ENCODE results near the gene FAF1.

Gene FAF1

DNA sequence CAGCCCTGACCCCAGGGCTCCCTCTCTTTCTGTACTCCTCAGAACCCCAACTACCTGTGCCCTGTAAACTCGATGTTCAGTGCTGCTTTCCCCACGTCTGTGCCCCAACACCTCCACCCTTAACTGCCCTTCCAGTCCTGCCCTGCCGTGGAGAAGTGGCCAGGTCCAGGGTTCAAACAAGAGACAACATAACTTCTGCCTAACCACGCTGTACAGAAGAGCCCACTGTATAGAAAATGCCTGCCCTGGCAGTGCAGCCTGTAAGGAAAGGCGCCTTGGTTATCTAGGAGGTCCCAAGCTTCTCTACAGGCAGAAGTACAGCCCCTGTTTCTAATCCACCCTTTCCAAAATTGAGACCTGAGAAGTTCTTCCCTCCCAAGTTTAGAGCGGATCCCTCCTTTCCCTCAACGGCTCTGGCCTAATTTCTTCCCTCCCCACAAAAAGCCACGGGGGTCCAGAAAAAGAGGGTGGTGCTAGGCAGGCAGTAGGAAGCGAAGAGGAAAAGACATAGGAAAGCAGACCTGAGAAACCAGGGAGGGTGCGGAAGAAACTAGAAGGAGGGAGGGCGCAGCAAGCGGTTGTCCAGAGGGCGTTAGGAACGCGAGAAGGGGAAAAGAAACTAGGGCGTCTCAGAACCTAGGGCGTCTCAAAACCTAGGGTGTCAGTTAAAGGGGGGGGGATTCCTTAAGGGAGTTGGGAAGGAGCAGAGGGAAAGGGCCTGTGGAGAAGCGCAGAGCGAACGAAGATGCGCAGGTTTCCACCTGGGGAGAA lies 540.0 kb downstream of the FAF1 start:
- DNase-seq (ENCODE audit: low read depth in 1 of 2, low spot score in 1 of 2): no peak

DNA sequence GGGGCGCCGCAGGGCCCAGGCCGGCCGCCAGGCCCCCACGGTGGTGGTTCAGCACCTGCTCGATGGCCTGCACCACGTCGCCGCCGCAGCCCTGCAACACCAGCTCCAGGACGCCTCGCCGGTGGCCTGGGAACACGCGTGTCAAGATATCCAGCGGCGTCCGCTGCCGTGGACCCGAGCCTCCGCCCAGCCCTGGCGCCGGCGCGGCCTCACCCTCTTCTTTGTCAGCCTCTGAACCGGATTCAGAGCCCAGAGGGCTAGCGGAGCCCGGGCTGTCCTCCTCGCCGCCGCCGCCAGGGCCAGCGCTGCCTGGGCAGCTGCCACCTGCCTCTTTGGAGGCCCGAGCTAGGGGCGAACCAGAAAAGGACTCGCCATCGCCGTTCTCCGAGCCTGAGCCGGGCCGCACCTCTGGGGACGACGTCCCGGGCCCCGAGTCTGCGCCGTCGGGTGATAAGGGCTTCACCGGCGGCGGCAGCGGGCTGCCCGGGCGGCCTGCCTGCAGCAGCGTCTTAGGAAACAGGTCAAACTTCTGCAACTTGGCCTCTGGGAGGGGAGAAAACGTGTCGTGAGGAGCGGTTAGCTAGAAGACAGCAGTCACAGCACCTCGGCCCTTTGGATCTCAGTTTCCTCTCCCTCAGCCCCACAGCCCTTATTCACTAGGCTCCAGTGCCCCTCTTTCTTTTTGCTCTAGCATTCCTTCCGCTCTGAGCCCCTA lies 540.7 kb downstream of the FAF1 start:
- DNase-seq (ENCODE audit: low read depth in 1 of 2, low spot score in 1 of 2): no peak

DNA sequence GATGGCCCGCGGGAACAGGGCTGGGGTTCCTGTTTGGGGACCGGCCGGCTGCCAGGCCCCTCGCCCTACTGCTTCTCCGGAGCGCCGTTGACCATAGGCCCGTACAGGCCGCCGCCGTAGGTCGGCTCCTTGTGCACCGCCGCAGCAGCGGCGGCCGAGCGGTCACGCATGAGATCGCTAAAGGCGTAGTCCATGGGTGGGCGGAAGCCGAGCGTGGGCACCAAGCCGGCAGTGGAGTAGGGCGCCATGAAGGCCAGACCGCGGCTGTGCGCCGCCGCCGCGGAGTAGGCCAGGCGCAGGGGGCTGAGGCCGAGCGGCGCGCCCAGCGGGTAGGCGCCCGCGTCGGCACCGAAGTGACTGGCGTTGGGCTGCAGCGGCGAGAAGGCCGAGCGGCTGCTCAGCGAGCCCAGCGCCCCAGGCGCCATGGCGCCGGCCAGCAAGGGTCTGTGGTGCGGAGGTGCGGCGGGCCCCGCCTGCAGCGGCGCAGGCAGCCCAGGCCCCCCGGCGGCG lies 541.4 kb downstream of the FAF1 start:
- no peak for DNase-seq (ENCODE audit: low read depth in 1 of 2, low spot score in 1 of 2)

DNA sequence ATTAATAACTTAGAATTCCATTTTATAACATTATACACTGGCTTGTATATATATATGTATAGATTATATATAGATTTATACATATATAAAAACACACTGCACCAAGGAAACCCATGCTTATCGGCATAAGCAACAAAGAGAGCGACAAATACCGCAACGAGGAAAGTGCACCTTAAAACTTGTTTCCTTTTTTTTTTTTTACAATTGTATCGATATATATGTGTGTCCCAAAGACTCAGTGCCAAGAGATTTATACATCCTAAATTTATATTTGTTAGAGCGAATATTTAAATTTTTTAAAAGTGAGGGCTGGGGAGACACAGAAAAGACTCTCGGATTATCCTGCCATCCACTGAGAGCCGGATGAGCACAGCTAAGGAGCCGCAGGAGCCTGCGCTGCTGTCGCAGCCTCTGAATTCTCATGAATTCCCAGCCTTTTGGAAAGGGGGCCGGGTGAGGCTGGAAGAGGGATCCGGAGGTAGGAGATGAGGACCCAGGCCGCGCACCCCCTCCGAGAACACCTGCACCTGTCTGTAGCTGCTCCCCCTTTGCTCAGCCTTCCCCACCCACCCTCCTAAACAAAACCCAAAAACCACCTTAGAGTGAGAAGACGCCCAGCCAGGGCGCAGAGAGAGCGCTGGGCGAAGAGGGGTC lies 542.0 kb downstream of the FAF1 start:
- no peak for DNase-seq (ENCODE audit: low read depth in 1 of 2, low spot score in 1 of 2)

DNA sequence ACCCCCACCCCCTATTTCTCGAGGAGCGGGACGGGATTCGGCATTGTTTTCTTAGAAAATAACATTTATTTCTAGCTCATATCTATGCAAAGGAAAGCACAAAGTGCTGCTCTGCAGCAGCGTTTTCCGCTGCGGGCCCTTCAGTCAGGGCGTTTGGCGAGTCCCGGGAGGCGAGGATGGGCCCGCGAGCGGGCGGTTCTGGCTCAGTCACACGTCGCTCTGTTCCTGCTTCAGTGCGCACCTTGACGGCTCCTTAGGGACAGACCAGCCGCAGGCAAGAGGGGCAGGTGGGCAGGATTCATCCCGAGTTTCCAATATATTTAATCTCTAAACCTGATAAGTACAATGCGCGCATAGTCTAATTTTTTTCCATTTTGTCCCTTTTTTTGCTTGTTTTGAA lies 542.6 kb downstream of the FAF1 start:
- DNase-seq (ENCODE audit: low read depth in 1 of 2, low spot score in 1 of 2): no peak

DNA sequence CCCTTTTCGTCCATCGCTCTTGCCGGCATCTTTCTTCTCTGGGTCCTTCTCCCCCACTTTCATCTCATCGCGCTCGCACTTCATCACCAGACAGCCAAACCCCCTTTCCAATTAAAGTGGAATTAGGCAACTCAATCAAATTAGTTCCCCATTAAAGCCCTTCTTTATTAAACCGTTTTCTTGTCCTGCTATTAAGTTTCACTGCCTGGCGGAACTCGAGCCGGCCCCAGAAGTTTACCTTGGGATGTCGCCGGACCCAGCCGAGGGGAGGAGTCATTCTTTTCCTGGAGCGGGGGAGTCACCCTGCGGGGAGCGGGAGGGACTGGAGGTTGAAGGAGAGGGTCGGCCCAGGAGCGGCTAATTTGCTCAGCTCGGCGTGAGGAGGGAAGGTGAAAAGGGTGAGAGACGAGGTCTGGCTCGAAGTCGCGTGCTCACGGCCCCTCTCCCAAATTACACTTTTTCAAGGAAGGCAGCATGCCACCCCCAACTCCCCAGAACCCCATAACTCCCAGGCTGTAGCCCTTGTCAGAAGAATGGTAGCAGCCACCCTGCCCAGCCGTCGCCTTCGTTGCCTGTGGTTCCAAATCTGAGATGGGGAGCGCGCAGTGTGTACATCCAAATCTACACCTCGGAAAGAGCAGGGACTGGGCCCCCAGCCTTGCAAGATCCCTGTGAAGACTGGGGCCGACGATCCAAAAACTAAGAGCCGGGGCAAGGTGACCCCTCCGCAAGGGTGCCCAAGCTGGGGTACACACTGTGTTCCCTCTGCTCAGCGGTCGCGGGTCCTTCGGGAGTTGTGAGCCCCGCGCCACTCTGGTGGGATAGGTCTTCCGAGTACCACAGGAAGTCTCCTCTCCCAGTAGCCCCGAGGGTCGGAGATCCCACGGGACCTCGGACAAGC lies 543.3 kb downstream of the FAF1 start:
- DNase-seq (ENCODE audit: low read depth in 1 of 2, low spot score in 1 of 2): no peak

DNA sequence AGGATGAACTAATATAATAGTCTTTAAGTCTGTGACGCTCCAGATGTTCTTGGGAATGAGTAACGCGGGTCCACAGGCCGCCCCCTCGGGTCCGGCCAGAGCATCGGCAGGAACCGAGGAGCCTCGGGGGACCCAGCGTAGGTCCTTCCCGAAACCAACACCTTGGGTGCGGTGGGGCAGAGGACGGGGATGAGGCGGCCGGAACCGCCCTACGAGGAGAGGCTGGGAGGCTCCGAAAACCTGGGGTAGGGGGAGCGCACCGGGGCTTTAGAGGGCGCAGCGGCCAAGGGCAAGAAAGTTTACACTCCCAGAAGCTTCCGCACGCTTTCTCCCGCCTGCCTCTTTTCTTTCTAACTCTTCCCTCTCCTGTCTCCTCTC lies 543.9 kb downstream of the FAF1 start:
- no peak for DNase-seq (ENCODE audit: low read depth in 1 of 2, low spot score in 1 of 2)

DNA sequence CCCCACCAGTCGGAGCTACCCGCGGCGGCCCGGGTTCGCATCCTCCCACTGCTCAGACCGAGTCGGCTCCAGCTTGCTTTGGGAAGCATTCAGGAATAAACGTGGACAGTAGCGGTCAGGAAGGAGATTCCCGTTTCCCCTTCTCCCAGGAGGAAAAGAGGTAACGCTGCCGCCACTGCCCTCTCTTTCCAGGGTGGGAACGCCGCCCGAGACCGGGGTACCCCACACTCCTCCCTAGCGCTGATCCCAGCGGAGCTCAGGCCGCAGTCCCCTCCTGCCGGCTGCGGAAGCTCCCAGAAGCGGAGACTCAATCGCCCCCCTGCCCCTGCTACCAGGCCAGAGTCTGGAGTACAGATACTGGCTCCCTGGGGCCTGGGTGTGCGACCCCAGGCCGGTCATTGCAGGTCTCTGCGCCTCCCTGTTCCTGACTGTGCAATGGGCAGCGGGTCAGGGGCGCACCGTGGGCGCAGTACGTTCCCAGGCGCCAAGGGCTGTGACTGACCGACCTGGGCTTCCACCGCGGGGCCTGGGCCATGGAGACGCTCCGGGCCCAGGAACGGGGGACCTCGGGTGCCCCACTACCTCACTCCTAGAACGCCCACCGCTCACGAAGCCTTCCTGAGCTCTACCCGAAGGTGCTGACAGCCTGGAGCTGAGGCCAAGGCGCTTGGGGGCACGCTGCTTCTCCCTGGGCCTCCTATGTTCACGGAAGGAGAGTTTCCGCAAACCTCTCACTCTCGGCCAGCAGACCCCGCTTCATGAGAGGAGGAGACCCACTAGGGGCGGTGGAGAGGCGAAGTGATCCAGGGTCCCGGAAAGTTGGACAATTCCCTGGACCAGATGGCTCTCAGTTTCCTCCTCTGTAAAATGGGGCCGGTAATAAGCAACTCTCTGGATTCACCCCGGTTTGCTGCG lies 544.6 kb downstream of the FAF1 start:
- no peak for DNase-seq (ENCODE audit: low read depth in 1 of 2, low spot score in 1 of 2)

DNA sequence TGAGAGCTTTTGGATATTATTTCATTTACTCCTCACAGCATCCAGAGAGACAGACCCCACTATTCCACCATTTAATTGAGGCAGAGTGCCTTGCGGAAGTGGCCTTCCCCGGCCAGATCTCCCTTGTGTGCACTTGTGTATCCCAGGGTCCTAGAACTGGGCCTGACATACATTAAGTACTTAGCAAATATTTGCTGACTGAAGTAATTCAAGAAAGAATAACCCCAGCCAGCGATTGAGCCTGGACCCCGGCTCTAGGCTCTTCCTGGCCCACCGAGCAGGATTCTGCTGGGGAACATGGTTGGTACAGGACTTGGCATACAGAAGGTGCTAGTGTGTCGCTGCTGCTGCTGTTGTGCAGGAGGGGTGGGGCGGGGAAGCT lies 545.2 kb downstream of the FAF1 start:
- DNase-seq (ENCODE audit: low read depth in 1 of 2, low spot score in 1 of 2): no peak

DNA sequence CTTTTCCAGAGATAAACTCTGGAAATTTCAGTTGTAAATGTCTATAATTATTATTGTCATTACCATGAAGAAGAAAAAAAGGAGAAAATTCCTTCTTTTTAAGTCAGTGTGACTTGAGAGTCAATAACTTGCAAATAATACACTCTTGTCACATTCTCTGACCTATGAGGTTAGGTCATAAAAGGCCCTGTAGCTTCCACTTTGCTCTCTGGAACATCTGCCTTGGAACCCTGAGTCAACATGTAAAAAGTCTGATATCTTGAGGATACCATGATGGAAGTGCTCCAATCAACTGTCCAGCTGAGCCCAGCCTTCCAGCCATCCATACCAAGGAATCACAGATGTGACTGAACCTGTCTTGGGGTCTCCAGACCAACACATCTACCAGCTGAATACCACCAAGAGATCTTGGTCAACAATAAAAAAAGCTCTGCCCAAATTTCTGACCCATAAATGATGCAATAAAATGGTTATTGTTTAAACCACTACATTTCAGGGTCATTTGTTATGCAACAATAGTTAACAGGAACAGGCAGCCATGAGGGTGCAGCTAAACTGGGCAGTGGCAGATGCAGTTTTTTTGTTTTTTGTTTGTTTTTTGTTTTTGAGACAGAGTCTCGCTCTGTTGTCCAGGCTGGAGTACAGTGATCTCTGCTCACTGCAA lies 547.1 kb downstream of the FAF1 start:
- DNase-seq (ENCODE audit: low read depth in 1 of 2, low spot score in 1 of 2): no peak

DNA sequence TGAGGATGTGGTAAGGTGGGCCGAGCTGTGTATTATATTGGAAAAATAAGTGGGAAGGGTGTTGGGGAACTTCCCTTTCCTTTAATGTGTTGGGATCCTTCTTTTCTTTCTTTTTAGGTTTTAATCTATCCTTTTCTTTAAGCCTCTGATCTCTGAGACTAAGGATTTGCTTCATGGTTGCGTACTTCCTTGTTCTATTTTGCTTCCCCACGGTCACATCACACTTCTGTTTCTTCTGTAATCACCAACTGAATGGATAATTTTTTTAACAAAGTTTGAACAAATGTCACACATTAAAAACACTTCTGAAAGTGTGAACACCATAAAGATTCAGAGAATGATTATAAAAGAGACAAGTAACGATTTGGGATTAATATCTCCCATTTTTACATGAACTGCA lies 554.3 kb downstream of the FAF1 start:
- DNase-seq (ENCODE audit: low read depth in 1 of 2, low spot score in 1 of 2): no peak

DNA sequence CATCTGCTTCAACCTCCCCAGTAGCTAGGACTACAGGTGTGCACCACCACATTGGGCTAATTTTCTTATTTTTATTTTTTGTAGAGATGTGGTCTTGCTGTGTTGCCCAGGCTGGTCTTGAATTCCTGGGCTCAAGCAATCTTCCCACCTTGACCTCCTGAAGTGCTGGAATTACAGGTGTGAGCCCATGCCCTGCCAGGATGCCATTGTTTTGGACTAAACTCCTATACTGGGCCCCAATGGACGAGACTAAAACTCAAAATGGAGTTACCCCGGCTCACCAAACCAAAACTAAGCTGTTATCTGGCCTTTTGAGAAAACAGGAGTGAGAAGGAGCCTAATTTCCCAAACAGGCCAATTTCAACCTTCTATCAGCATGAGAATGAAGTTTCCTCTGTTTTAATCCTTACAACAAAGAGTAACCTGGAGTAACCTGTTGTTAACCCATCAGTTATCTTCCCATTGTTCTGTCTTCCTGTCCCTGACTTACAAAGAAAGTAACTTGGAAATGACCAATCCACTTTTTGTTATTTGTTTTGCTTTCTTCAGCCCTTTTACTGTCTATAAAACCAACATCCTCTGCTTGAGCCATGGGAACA lies 566.4 kb downstream of the FAF1 start:
- no peak for DNase-seq (ENCODE audit: low read depth in 1 of 2, low spot score in 1 of 2)
